SJCRH30 (cell line): Measurements from ENCODE around the gene RGS7. TPM values are rescaled to one million over a fixed set of nuclear protein-coding genes. Genes with fewer than 3 reads are reported as not detected.
A peak's percentile ranks its signal among the peaks of the same experiment; 100 is the strongest.
"Not testable (repeated sequence)": the region's sequence is repeated elsewhere in the genome, so short reads cannot be mapped to it uniquely, and the experiment has no call there.

Experiments
- DNase-seq, 2 experiments: peaks; one replicate each; pipeline ENCODE4 v3.0.0-alpha.2; 2015 to 2020
- H3K27ac ChIP-seq: fragments of 250-450 bp; sonication (Bioruptor Pico); 2 replicates; pipeline ENCODE4 v1.5.1; 2020; ENCODE audit warnings: mild to moderate bottlenecking, moderate library complexity
- H3K27me3 ChIP-seq: fragments of 250-450 bp; sonication (Bioruptor Pico); 2 replicates; pipeline ENCODE4 v1.5.1; 2020; ENCODE audit warnings: mild to moderate bottlenecking, moderate library complexity
- H3K36me3 ChIP-seq: fragments of 250-450 bp; sonication (Bioruptor Pico); 2 replicates; pipeline ENCODE4 v1.5.1; 2020; ENCODE audit warnings: mild to moderate bottlenecking, moderate library complexity
- H3K4me1 ChIP-seq: fragments of 250-450 bp; sonication (Bioruptor Pico); 2 replicates; pipeline ENCODE4 v1.5.1; 2020; ENCODE audit warnings: mild to moderate bottlenecking, moderate library complexity
- H3K4me3 ChIP-seq: fragments of 250-450 bp; sonication (Bioruptor Pico); 2 replicates; pipeline ENCODE4 v1.5.1; 2020; ENCODE audit warnings: mild to moderate bottlenecking, moderate library complexity
- H3K9me3 ChIP-seq: fragments of 250-450 bp; sonication (Bioruptor Pico); replicated peaks from 2 replicates; pipeline ENCODE4 v1.5.1; 2020; ENCODE audit warnings: mild to moderate bottlenecking, moderate library complexity
- total RNA-seq: library from RNA; depleted of rRNA; stranded (reverse); fragments of >200 nt; shearing (Covaris generic); gene quantifications from 2 replicates; pipeline ENCODE4 v1.2.3, GENCODE V29; 2014

RGS7 gene
- total RNA-seq, 1 experiment from 2014 or later = 0.16 TPM

GRCh38 chr1:240800291-240800690 lies 556.7 kb downstream of the RGS7 start:
- no peaks in the 10 kb centered on the region for H3K4me1 ChIP-seq
- H3K9me3 ChIP-seq = no peaks in the 10 kb centered on the region
- H3K27me3 ChIP-seq = no peaks in the 10 kb centered on the region
- no peak overlapping the region for H3K27ac ChIP-seq
- H3K36me3 ChIP-seq = no peaks in the 10 kb centered on the region
- H3K4me3 ChIP-seq = no peak overlapping the region
- DNase-seq = no peak

GRCh38 chr1:240797050-240797449 lies 560.0 kb downstream of the RGS7 start:
- Histone ChIP-seq H3K27me3 (no peaks in the 10 kb centered on the region), H3K4me1 (no peaks in the 10 kb centered on the region), H3K36me3 (no peaks in the 10 kb centered on the region), H3K27ac (no peak overlapping the region), H3K4me3 (no peak overlapping the region), H3K9me3 (no peaks in the 10 kb centered on the region)
- DNase-seq = no peak

DNA sequence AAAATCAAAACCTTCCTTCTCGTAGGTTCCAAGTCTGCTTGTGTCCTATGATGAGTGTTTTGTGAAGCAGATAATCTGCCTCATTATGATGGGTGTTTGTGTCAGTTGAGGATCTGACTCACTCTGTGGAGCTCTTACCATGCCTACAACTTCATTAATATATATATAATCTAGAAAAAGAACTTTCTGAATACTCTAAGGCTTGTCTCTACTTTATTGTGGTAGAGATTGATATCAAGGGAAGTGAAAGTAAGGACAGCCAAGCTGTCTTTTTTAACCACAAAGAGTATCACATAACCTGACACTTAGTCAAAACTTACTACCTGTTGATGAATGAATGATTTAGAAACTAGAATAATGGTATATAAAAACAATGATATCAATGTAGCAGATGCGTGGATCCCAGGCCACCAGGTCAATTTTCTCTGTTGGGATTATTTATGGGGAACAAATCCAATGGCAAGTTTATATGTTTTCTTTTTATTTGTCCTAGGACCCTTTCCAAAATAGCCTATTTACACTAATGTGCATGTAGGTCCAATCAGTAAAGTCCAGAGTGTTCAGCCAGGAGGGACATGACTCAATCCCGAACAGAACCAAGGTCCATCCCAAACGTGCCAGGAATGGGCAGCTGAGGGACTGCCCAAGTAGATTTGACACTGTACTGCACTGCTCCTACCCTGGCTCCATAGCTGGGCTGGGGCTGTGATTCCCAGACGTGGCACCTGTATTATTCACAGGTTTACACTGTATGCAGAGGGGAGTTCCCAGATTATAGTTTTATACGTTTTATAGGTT lies 562.8 kb downstream of the RGS7 start:
- no peaks in the 10 kb centered on the region for H3K4me1 ChIP-seq
- no peak overlapping the region for H3K4me3 ChIP-seq
- no peak for DNase-seq
- no peak overlapping the region for H3K27ac ChIP-seq
- H3K27me3 ChIP-seq = no peaks in the 10 kb centered on the region
- H3K36me3 ChIP-seq = no peaks in the 10 kb centered on the region
- H3K9me3 ChIP-seq = no peaks in the 10 kb centered on the region

DNA sequence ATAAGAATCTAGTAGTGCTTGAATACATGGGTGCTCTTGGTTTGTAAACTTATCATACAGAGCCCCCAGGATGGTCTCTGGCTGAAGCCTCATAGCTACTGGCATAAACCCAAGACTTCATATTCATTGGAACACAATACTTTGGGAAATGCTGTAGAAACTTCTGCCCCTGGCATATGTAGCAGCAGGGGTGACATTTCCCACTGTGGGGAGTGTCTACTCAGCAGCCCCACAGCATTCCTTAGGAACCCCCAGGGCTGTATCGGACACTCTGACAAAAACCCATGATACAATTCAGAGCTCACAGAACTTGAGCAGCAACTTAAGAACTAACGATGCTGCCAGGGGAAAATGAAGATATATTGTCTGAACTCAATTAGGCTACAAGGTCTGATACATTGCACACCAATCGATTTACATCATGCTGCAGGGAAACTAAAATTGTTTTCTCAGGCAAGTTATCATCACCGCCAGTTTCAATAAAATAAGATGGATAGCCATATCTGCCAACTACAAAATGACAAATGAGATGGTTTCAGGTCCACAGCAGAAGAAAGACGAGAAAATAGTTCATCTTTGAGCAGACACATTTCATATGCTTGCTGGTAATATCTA lies 564.0 kb downstream of the RGS7 start:
- Histone ChIP-seq H3K4me3 (no peak overlapping the region), H3K27me3 (no peaks in the 10 kb centered on the region), H3K36me3 (no peaks in the 10 kb centered on the region), H3K9me3 (no peaks in the 10 kb centered on the region), H3K27ac (no peak overlapping the region), H3K4me1 (no peaks in the 10 kb centered on the region)
- DNase-seq = no peak

- DNase-seq = no peak
- Histone ChIP-seq H3K27me3 (no peaks in the 10 kb centered on the region), H3K36me3 (no peaks in the 10 kb centered on the region), H3K9me3 (no peaks in the 10 kb centered on the region), H3K27ac (no peak overlapping the region), H3K4me1 (no peaks in the 10 kb centered on the region), H3K4me3 (no peak overlapping the region)
Measured at GRCh38 chr1:240790856-240791255, 566.1 kb downstream of the RGS7 start.

DNA sequence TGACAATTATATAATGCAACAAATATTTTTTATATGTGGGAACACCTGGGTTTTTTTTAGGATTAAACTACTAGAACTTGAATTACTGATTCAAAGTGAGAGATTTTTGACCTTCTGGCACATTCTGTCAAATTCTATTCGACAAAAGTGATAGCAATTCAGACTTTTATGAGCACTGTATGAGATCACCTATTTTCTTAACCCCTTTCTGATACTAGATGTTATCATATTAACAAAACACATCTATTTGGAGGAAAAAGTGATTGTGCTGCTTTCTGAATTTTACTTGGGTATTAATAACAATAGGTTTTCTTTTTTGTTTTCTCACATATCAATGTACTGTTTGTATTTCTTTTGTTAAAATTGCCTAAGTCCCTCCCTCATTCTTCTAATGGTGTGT lies 570.1 kb downstream of the RGS7 start:
- DNase-seq = no peak
- Histone ChIP-seq H3K36me3 (no peaks in the 10 kb centered on the region), H3K4me1 (no peaks in the 10 kb centered on the region), H3K27ac (no peak overlapping the region), H3K4me3 (no peak overlapping the region), H3K27me3 (no peaks in the 10 kb centered on the region), H3K9me3 (no peaks in the 10 kb centered on the region)

- H3K9me3 ChIP-seq = no peaks in the 10 kb centered on the region
- H3K4me1 ChIP-seq = no peaks in the 10 kb centered on the region
- H3K4me3 ChIP-seq = no peak overlapping the region
- DNase-seq = no peak
- no peaks in the 10 kb centered on the region for H3K27me3 ChIP-seq
- no peaks in the 10 kb centered on the region for H3K36me3 ChIP-seq
- H3K27ac ChIP-seq = no peak overlapping the region
Measured at GRCh38 chr1:240784776-240785175, 572.2 kb downstream of the RGS7 start.

- not testable (repeated sequence) for H3K27me3 ChIP-seq, H3K36me3 ChIP-seq, H3K4me3 ChIP-seq, DNase-seq, H3K9me3 ChIP-seq, H3K4me1 ChIP-seq, H3K27ac ChIP-seq
Measured at GRCh38 chr1:240783728-240784137, 573.3 kb downstream of the RGS7 start.

DNA sequence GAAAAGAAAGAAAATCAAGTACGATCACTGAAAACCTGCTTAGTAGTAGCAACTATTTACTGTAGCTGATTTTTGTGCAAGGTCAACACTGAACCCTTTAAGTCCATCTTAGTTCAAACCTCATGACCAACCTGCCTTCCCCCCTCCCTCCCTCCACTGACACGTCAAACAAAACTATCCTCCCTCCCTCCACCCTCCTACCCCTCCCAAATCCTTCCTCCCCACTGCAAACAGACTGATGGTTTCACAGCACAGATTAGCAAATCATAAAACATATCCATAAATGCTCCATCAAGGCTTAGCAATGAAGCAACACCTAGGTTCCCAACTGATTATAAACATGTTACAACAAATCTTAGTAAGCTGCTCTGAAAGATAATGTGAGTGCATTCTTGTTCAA lies 580.8 kb downstream of the RGS7 start:
- DNase-seq = no peak
- no peaks in the 10 kb centered on the region for H3K36me3 ChIP-seq
- H3K9me3 ChIP-seq = no peaks in the 10 kb centered on the region
- no peak overlapping the region for H3K27ac ChIP-seq
- H3K27me3 ChIP-seq = no peaks in the 10 kb centered on the region
- no peak overlapping the region for H3K4me3 ChIP-seq
- no peaks in the 10 kb centered on the region for H3K4me1 ChIP-seq

DNA sequence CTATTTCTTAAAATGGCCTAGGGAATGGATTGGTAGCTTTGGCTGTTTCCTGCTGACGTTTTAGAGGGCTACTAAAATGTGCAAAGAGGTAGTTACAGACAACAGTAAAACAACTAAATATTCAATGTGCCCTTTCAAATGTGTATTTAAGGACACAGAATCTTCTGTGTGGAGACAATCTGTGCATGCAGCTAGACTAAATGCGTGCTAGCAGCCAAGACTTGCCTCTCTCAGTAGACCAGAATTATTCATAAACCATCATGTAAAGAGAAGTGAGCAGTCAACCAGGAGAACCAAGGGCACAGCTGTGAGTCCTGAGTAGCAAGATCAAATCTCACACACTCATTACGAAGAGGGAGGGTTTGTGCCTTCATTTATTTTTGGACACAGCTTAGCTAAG lies 584.9 kb downstream of the RGS7 start:
- Histone ChIP-seq H3K27ac (no peak overlapping the region), H3K4me1 (0 out of 2 replicates have a peak, but pooled peaks cover 2% of the 10 kb centered on the region), H3K9me3 (no peaks in the 10 kb centered on the region), H3K4me3 (no peak overlapping the region), H3K36me3 (no peaks in the 10 kb centered on the region), H3K27me3 (no peaks in the 10 kb centered on the region)
- DNase-seq = no peak

DNA sequence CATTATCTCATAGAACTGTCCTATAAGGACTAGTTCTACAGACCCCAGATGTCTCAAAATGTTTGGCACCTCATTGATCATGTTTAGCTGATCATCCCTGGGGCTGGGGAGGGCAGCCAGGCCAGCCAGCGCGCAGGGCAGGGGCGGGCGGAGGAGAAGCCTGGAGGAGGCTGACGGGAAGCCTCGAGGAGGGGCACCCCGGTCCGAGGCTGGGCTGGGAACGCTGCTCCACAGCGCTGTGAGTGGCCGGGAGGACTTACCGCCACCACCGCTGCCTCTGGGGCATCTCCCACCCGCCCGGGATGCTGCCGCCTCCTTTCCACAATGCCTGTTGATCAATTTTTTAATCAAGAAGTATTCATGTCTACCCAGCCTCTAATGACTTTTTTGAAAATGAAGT lies 585.6 kb downstream of the RGS7 start:
- Histone ChIP-seq H3K4me3 (no peak overlapping the region), H3K27ac (no peak overlapping the region), H3K36me3 (no peaks in the 10 kb centered on the region), H3K4me1 (0 out of 2 replicates have a peak, but pooled peaks cover 2% of the 10 kb centered on the region), H3K9me3 (no peaks in the 10 kb centered on the region), H3K27me3 (no peaks in the 10 kb centered on the region)
- DNase-seq = no peak

DNA sequence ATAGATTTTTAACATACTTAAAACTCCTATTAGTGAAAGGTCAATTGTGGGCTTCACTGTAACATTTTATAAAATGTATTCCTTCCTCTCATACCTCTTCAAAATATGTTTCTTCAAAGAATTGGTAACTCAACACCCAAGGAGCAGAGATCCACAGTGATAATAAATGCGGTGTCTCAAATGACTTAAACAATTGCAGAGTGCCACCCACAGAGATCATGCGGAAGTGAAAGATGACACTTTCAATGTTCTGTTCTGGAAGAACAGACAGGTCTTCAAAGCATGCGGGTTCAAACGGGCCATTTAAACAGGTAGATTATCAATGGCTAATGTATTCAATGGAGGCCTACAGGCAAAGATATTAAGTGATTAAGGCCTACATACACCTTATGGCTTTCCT lies 588.0 kb downstream of the RGS7 start:
- H3K9me3 ChIP-seq = no peaks in the 10 kb centered on the region
- H3K27ac ChIP-seq = no peak overlapping the region
- peak in 1 of 2 experiments; percentile 34 for DNase-seq
- H3K4me1 ChIP-seq = peaks cover 9% of the 10 kb centered on the region; the same call in 1 of the 2 replicates
- H3K27me3 ChIP-seq = no peaks in the 10 kb centered on the region
- no peaks in the 10 kb centered on the region for H3K36me3 ChIP-seq
- H3K4me3 ChIP-seq = no peak overlapping the region

- no peak overlapping the region for H3K27ac ChIP-seq
- no peaks in the 10 kb centered on the region for H3K36me3 ChIP-seq
- no peak for DNase-seq
- no peak overlapping the region for H3K4me3 ChIP-seq
- peaks cover 9% of the 10 kb centered on the region; the same call in 1 of the 2 replicates for H3K4me1 ChIP-seq
- no peaks in the 10 kb centered on the region for H3K27me3 ChIP-seq
- no peaks in the 10 kb centered on the region for H3K9me3 ChIP-seq
Measured at GRCh38 chr1:240766831-240767230, 590.2 kb downstream of the RGS7 start.

DNA sequence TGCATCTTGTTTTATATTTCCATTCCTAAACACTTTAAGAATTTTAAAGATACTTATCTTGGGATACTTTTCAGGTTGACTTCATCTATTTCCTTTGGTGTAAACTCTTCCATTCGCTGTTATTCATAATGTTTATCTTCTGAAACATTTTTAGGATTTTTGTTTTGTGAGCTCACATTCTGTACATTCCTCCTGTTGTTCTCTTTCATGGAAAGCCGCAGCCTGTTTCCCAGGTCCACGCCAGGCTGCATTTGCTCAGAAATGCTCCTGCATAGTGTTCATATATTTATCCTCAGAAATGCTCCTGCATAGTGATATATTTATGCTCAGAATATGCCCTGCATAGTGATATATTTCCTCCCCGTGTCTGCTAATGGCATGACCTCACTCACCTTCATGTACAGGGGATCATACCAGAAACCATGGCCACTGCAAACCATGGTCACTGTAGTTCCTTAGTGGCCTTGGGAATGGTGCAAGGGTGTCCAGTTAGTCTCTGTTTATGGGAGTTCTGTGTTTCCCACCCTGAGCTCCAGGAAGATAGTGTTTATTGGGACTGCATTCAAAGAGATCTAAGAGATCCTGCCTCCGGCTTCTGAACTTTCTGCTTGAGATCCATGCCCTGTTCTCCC lies 591.2 kb downstream of the RGS7 start:
- Histone ChIP-seq H3K9me3 (no peaks in the 10 kb centered on the region), H3K4me1 (peaks cover 9% of the 10 kb centered on the region; the same call in 1 of the 2 replicates), H3K36me3 (no peaks in the 10 kb centered on the region), H3K27me3 (no peaks in the 10 kb centered on the region), H3K27ac (peak overlapping the region; percentile 33; the same call in 1 of the 2 replicates), H3K4me3 (no peak overlapping the region)
- DNase-seq = peak; percentile 6 to 7

- no peak overlapping the region for H3K4me3 ChIP-seq
- H3K9me3 ChIP-seq = no peaks in the 10 kb centered on the region
- H3K36me3 ChIP-seq = no peaks in the 10 kb centered on the region
- no peak overlapping the region for H3K27ac ChIP-seq
- peaks cover 9% of the 10 kb centered on the region; the same call in 1 of the 2 replicates for H3K4me1 ChIP-seq
- no peak for DNase-seq
- H3K27me3 ChIP-seq = no peaks in the 10 kb centered on the region
Measured at GRCh38 chr1:240763771-240764170, 593.2 kb downstream of the RGS7 start.
